Measurements from ENCODE around the gene ZBTB46. TPM values are rescaled to one million over a fixed set of nuclear protein-coding genes. Genes with fewer than 3 reads are reported as not detected.

Gene ZBTB46
- total RNA-seq, 1 experiment from 2014 or later: 10.7 TPM

DNA sequence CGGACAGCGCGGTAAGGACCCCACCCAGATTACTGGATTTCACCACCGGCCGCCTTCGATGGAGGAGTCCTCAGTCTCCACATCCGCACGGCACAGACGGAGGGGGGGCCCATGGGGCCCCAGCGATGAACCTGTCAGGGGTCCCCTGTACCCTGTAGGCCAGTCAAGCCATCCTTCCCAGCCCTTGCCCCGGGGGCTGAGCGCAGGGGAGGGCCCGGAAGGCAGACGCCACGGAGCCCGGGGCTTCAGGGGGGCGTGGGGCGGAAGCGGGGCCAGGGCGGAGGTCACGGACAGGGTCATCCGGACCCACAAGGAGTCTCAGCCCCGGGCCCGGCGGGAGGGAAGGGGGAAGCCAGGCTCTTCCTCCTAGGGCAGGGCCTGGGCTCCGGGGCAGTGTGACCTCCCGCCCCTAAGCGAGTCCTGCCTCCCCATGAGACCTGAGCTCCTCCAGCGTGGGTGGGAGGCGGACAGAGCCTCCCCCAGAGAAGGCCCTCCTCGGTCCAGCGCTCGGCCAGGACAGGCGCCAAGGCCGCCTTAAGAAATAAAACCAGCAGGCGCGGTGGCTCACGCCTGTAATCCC lies 22.8 kb downstream of the ZBTB46 start:
- Histone ChIP-seq H3K9me2 (ENCODE audit: insufficient read depth) (no peaks in the 10 kb centered on the region), H2AFZ (ENCODE audit: low read depth, low read length, poor library complexity, severe bottlenecking) (no peak overlapping the region), H3K36me3 (ENCODE audit: control insufficient read depth in 1 of 2, insufficient read depth in 2 of 2, low read length in 2 of 2) (no peaks in the 10 kb centered on the region), H4K20me1 (ENCODE audit: insufficient read depth) (no peaks in the 10 kb centered on the region), H3K79me2 (ENCODE audit: insufficient read depth, low read length) (no peaks in the 10 kb centered on the region), H3K4me3 (replicated peaks in 1 of 2; ENCODE audit: low read depth in 1 of 2, low read length in 2 of 2) (no peak overlapping the region), H3K27me3 (ENCODE audit: insufficient read depth, low read length) (no peaks in the 10 kb centered on the region), H3K4me2 (ENCODE audit: low read length) (no peak overlapping the region), H3K9ac (ENCODE audit: low read length) (no peak overlapping the region), H3K27ac (ENCODE audit: low read depth, low read length) (no peak overlapping the region), H3K4me1 (ENCODE audit: control insufficient read depth in 1 of 2, insufficient read depth in 2 of 2, low read length in 2 of 2) (no peaks in the 10 kb centered on the region), H3K9me3 (ENCODE audit: control insufficient read depth in 1 of 2, insufficient read depth in 1 of 2, low read depth in 1 of 2, low read length in 2 of 2) (no peaks in the 10 kb centered on the region)
- POLR2A ChIA-PET: no interaction called here
- ATAC-seq (no peak), DNase-seq (ENCODE audit: low read depth, low spot score) (no peak)
- CTCF ChIA-PET: no interaction called here
- TF ChIP-seq CEBPB (IDR thresholded peaks at IDR 0.05; ENCODE audit: low read depth): no peak
- no peak for TF ChIP-seq EZH2 (IDR thresholded peaks at IDR 0.05)
- no peak for TF ChIP-seq YY1 (IDR thresholded peaks at IDR 0.05; ENCODE audit: extremely low read depth, insufficient replicate concordance, low read depth, low read length)
- no peak for TF ChIP-seq FOSL1 (IDR thresholded peaks at IDR 0.05; ENCODE audit: low read depth)
- TF ChIP-seq ZFX (IDR thresholded peaks at IDR 0.05): no peak
- no peak for TF ChIP-seq POLR2A (IDR thresholded peaks at IDR 0.05; ENCODE audit: borderline replicate concordance, extremely low read depth, insufficient read depth, insufficient read length)
- no peak for TF ChIP-seq ZNF274 (IDR thresholded peaks at IDR 0.05; ENCODE audit: low read depth, low read length)
- no peak for TF ChIP-seq SP1 (IDR thresholded peaks at IDR 0.05; ENCODE audit: low read depth)
- TF ChIP-seq TCF7L2 (IDR thresholded peaks at IDR 0.05; ENCODE audit: borderline replicate concordance, extremely low read depth, insufficient read depth, insufficient read length): no peak
- TF ChIP-seq EGR1 (IDR thresholded peaks at IDR 0.05; ENCODE audit: low read depth): no peak
- no peak for TF ChIP-seq JUND (IDR thresholded peaks at IDR 0.05)
- TF ChIP-seq, protein P1, sequence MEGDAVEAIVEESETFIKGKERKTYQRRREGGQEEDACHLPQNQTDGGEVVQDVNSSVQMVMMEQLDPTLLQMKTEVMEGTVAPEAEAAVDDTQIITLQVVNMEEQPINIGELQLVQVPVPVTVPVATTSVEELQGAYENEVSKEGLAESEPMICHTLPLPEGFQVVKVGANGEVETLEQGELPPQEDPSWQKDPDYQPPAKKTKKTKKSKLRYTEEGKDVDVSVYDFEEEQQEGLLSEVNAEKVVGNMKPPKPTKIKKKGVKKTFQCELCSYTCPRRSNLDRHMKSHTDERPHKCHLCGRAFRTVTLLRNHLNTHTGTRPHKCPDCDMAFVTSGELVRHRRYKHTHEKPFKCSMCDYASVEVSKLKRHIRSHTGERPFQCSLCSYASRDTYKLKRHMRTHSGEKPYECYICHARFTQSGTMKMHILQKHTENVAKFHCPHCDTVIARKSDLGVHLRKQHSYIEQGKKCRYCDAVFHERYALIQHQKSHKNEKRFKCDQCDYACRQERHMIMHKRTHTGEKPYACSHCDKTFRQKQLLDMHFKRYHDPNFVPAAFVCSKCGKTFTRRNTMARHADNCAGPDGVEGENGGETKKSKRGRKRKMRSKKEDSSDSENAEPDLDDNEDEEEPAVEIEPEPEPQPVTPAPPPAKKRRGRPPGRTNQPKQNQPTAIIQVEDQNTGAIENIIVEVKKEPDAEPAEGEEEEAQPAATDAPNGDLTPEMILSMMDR (IDR thresholded peaks at IDR 0.05 in 2 of 3, conservative IDR thresholded peaks at IDR 0.05 in 1 of 3; ENCODE audit: borderline replicate concordance in 1 of 3, insufficient read depth in 1 of 3, low read depth in 2 of 3, low read length in 2 of 3): no peak
- no peak for TF ChIP-seq CBX3 (IDR thresholded peaks at IDR 0.05; ENCODE audit: low read depth)
- RAD21 ChIA-PET (ENCODE audit: low non-redundant PET in 1 of 2, low total read pairs in 2 of 2, uncharacterized antibody in 2 of 2, unreplicated experiment in 2 of 2): no interaction called here
- no TSS peak for BruUV-seq (replicated peaks)
- intact Hi-C loops (cut with micrococcal nuclease): no loop called here

All from HCT116 (cell line).